NCI-H1930 (cell line): ENCODE results near the gene PTPRG.
"Not testable (repeated sequence)": the region's sequence is repeated elsewhere in the genome, so short reads cannot be mapped to it uniquely, and the experiment has no call there.

Experiments used
- DNase-seq, 2 experiments: peaks; one replicate each; lab custom pipeline; 2025; lab: John Stamatoyannopoulos, UW

Gene PTPRG

DNA sequence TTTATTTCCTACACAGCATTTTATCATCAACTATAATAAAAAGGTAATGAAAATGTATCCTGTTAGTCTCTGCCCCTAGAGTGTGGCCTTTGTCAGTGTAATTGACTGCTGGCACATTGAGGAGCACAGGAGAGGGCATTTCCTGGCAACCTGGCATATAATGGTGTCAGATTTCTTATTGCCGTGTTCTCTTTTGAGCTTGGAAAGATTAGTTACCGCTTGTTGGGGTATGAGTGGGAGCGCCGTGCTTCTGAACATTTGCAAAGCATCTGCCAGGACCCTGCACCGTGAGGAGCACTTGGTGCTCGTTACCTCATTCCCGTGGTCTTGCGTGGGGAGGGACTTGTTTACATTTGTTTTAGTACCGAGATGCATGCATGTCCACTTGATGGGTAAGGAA is 124.4 kb downstream of the PTPRG start:
- DNase-seq, result no peak

DNA sequence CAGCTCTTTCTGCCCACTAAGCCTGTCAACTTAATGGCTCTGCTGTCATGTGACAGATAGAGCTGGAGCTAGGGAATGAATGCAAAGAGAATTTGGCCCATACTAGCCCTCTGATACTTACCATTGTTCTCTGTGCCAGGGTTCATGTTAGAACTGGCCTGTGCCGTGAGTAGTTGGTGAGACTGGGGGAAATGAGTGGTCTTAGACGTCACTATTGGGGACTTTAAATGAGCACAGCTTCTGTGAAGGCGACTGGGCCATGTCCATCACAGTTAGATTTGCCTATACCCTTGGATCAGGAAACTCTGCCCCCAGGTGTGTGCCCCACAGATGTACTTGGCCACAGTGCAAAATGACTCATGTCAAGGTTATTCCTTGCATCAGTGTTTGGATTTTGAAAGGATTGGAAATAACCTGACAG is 124.9 kb downstream of the PTPRG start:
- no peak for DNase-seq

DNA sequence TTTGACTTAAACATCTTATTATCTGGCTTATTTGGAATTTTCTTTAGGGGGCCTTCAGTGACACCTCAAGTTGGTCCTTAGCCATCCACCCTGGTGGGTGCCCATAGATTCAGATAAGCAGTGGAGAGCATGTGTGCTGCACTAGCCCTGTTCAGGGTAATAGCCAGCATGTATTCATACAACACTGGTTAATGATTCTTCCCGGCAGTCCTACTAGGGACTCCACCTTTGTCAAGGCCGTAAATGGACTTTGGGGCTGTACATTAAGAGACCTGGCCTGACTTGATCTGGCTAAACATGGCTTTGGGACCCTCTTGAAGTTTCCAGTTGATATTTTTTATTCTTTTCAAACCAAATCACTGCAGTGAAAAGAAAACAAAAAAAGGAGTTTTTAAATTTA is 125.8 kb downstream of the PTPRG start:
- DNase-seq, result no peak

DNA sequence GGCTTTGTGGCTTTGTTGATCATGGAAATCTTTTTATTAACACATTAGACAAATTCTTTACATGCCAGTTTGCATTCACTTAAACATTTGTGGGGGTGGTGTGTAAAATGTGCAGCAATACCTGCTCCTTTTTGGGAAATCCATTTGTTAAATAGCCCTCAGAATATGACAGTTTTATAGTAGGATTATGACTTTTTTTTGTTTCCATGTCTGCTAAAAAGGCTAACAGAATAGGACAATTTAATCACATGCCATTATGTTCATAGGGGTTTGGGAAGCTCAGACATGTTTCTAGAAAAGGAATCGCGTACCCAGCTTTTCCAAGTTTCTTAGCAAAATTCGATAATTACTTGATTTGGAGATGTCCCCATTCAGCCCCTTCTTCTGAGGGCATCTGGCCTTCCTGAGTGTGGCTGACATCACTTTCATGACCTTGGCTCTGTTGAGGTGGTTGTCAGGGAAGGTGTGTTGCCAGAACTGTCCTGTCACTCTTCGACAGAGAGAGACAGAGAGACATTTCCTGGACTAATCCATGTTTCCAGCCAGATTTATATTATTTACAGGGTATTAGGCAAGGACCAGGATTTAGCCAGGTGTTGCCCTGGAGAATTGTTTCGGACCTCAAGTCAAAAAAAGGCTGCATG is 126.4 kb downstream of the PTPRG start:
- DNase-seq, result no peak

DNA sequence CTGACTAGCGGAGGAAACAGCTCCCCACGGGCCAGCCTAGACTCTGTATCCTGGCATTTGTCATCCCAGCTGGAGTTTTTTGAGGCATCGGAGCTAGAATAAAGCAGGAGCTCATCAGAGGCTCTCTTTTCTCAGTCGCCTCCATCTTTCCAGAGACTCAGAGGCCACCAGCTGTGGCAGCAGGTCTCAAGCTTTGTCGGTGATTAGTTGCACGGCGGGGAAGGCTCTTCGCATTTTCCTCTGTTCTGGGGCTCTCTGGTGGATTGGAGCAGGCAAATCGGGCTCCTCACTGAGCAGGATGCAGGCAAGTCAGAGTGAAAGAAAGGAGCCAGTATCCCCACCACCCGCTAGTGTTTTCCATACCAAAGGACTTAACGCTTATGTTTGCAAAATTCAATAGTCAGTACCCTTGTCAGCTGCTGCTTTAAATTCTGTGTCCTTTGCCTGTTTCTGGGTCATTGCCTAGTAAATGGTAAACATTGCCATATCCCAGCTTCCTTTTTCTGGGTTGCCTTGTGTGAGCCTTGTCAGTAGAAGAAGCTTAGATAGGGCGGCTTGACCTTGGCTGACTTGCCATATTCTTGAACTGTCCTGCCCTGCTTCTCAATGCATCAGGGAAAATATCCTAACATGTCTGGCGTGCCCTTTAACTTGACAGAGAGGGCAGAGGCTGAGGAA is 127.1 kb downstream of the PTPRG start:
- DNase-seq, result no peak

DNA sequence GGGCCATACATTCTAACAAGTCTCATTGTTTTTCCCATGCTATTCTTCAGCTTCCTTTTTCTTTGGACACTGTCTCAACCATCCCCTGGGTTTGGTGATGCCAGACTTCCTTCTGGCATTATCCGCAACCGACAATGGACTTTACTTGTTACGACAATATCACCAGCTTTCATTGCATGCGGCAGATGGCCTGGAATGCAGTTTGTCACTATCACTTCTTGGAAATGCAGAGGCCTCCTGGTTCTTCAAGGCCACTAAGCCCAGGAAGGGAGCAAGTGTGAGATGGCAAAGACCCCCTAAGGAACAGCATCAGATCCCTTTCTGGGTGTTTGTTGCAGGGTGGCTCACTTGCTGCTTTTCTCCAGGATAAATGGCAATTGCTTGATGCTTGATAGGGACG is 128.6 kb downstream of the PTPRG start:
- DNase-seq, result no peak

DNA sequence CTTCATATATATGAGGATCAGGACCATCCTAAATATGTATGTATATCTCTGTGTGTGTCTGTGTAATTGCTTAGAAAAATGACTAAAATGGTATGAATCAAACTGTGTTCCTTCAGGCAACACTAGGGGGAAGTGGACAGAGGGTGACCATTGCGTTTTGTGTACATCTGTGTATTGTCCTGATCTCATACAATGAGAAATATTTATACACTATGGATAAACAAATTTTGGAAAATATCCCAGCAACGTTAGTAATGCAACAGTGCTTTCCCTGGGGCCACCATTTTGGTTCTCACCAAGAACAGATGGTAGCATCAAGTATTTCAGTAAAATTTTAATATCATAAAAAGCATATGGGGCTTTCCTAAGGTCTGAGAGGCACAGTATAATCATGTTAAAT is 130.1 kb downstream of the PTPRG start:
- no peak for DNase-seq

DNA sequence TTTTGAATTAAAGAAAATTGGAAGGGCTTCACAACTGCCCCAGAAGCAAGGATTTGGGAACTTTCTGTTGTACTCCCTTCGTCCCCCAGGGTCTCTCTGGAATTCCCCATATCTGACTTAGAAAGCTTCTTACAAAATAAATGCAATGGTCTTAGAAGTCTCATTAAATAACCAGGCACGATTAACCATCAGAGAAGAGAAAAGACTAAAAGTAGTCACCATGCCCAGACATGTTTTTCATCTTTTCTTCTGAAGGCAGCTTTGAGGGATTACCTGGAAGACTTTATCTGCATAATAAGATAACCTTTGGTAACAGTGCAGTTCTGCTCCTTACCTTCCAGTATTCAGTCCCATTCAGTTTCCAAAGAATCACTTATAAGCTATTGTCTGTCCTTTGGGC is 135.9 kb downstream of the PTPRG start:
- no peak for DNase-seq

DNA sequence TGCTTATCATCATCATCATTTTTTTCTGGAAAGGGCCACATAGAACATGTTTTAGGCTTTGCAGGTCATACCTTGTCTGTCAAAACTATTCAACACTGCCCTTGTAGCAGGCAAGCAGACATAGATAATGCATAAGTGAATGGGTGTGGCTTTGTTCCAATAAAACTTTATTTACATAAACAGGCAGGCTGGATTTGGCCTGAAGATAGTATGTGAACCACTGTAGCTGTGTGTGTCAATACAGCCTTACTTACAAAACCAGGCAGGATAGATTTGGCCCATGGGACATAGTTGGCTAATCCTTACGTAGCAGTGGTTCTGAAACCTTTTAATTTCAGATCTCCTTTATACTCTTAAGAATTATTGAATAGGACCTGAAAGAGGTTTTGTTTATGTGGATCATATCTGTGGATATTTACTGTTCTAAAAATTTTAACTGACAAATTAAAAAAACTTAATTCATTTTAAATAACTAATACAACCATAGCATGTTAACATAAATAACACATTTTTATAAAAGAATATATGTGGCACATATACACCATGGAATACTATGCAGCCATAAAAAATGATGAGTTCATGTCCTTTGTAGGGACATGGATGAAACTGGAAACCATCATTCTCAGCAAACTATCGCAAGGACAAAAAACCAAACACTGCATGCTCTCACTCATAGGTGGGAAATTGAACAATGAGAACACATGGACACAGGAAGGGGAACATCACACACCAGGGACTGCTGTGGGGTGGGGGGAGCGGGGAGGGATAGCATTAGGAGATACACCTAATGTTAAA is 137.1 kb downstream of the PTPRG start:
- DNase-seq, result not testable (repeated sequence)

DNA sequence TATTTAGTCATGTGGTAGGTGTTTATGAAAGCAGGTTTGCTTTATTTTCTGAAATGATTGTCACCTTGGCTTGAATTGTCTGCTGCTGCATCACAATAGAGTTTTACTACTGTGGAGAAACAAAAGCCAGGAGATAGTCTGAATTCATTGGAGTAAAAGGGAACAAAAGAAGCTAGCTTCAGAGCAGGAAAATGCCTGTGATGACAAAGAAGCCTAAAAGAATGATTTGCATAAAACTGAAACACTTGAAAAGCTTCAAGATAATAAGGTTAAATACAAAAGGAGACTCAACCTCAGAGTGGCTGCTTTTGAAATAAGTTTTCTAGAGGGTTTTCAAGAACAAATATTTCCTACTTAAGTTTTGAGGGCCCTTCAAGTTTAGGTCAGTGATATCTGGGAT is 138.3 kb downstream of the PTPRG start:
- DNase-seq, result no peak

DNA sequence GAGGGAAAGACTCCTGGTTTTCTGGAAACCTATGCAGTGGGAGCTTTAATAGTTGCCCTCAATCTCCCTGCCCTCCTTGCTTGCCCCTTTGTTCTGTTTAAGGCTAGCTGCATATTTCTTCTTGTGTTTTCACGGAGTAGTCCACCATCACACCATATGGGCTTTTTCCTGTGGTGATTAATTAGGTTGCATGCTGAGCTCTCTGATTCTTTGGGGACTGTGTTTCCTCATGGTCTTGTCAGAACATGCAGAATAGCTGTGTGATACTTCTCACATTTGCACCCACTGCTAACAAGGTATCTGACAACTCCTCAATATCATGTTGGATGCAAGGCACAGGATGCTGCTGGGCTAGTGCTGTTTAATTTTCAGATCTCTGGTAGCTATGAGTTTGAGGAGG is 139.6 kb downstream of the PTPRG start:
- DNase-seq, result no peak

DNA sequence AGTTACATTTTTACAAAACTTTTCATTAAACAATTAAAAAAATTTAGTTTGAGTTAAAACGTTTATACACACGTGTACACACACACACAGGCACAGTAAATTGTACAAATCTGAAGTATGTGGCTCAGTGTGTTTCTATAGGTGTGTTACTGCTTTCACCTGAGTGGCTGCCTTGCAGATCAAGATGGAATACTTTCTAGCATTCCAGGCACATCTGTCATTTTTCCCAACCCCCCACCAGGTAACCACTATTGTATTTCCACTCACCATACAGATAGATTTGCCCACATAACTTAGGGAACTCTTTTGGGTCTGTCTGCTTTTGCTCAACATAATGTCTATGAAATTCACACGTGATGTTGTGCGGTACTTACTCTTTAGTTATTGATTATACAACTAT is 141.1 kb downstream of the PTPRG start:
- DNase-seq, result no peak

DNA sequence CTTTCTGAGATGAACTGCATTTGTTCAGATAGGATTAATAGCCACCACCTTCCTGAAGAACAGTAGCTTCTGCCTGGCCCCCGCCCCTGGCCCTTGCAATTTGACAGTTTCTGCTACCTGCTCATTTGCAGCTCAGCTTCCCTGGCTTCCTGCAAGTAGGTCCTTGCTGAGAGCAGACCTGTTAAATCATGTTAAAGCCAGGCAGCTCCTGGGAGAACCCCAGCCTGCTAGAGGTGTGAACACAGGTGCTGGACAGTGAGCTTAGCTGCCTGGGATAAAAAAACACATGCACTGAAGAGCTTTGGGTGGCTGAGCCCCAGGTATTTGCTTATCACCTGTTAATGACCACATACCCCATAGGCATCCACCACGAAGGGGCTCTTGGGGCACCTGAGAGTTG is 143.4 kb downstream of the PTPRG start:
- DNase-seq, result no peak

DNA sequence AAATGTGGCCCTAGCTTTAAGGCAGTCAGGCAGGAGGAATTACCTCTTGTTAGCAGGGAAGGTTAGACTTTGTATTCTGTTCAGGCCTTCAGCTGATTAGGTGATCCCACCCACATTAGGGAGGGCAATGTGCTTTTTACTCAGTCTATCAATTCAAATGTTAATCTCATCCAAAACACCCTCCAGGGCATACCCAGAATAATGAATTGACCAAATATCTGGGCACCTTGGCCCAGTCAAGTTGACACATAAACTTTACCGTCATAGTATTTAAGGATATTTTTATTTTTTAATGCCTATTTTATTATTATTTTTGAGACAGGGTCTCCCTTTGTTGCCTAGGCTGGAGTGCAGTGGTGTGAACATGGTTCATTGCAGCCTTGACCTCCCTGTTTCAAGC is 146.1 kb downstream of the PTPRG start:
- DNase-seq, result no peak

DNA sequence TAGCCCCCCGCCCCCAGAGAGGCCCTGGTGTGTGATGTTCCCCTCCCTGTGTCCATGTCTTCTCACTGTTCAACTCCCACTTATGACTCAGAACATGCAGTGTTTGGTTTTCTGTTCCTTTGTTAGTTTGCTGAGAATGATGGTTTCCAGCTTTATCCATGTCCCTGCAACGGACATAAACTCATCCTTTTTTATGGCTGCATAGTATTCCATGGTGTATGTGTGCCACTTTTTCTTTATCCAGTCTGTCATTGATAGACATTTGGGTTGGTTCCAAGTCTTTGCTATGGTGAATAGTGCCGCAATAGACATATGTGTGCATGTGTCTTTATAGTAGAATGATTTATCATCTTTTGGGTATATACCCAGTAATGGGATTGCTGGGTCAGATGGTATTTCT is 149.5 kb downstream of the PTPRG start:
- not testable (repeated sequence) for DNase-seq

DNA sequence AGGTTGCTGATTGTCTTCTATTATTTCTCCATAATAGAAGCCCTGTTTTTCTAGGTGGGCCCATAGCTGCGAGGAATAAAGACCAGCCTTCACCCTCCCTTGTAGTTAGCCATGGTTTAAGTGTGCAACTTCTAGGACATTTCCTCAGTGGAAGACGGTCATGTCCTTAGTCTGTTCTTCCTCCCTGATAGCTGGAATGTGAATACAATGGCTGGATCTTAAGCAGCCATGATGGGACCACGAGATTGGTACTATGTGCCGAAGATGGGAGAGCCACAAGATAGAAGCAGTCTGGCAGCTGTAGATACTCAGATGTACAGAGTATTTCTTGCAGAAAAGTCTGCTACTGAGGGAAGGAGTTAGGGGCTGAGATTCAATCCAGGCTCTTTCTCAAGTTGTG is 152.9 kb downstream of the PTPRG start:
- no peak for DNase-seq

DNA sequence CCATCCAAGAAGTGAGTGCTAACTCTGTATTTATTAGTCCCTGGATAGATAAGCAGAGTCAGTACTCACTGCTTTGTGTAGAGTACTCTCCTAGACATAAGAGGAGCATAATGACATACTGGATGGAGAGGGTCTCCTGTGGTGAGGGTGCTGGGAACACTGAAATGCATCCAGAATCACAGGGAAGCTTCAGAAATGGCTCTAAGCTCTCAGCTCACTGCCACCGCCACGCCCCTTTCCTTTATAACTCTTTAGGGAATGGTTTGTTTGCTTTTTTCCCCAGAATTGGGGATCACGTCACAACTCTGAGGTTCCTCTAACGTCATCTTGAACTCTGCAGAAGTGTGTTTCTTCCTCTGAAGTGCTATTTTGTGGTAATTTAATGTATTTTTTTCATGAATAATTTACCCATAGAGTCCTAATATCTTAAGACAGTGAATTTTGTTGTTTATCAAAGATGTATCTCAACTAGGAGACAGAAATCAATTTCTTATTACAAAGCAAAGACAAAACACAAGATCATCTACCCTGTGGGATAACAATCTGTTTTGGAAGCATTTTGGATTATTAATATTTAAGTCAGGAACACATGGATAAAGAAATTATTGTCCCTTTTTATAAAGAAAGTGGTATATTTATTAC is 154.6 kb downstream of the PTPRG start:
- DNase-seq, result no peak

DNA sequence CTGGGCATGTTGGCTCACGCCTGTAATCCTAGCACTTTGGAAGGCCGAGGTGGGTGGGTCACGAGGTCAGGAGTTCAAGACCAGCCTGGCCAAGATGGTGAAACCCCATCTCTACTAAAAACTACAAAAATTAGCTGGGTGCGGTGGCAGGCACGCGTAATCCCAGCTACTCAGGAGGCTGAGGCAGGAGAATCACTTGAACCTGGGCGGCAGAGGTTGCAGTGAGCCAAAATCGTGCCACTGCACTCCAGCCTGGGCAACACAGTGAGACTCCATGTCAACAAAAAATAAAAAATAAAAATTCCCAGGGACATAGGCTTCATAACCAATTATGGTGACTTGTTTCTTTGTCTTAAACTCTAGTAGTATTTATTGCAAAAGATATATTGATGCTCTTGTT is 155.3 kb downstream of the PTPRG start:
- not testable (repeated sequence) for DNase-seq

DNA sequence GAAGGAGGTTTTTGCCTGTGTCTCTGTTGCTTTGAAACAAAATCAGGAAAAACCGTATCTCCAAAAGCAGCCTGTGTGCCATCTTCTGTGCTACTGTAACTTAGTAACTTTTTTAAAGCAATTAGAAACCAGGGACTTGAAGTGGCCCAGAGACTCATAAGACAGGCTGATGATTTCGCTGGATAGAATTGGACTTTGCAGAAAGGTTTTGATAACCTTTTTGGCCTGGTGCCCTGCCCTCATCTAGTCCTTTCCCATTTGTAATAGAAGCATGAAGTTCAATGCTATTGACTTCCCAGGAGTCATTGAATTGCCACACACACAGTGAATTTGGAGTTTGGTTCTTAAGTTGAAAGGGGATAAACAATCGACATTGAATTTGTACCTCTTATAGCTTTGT is 157.2 kb downstream of the PTPRG start:
- DNase-seq, result no peak

DNA sequence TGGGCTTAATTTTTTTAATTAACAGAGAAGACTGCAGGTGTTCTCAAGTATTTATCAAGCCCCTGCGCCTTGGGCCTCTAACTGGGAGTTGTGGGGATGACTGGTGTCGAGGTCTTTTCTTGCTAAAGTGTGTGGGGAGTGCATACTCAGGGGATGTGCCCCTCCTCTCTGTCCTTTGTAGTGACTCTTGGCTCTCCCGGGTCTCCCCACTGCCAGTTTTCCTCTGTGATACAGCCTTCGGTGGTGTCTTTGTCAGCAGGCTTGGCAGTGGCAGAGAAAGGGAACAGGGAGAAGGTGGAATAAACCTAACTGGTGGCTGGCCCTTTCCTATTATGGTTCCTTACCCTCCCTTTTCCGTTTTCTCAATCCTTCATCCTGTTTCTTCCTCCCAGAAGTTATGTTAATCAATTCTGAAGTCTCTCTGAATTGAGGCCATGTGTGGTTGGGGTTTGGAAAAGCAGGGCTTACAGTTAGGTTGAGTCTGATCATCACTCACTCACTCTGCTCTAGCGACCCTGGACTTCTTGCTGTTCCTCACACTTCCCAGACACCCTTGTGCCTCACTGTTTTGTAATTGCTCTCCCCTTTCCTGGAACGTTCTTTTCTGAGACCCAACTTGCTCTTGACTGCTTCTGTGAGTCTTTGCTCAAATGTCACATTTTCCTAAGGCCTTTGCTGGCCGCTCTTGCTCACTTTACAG is 158.1 kb downstream of the PTPRG start:
- no peak for DNase-seq

DNA sequence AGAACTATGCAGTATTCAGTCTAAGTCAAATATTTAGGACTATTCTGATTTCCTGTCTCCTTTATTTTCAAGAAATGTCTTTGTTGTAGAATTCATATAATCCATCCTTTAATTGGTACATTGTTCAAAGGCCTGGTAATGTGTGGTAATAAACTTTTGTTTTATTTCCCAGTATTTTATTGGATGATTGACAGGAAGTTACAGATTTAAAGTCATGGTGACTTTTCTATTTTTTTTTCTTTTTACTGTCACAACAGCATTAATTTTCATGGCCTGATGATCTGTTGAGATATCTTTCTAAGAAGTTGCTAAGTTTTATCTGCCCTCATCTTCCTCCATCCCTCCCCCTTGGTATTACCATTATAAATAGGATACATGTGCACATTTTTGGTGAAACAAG is 161.7 kb downstream of the PTPRG start:
- no peak for DNase-seq

DNA sequence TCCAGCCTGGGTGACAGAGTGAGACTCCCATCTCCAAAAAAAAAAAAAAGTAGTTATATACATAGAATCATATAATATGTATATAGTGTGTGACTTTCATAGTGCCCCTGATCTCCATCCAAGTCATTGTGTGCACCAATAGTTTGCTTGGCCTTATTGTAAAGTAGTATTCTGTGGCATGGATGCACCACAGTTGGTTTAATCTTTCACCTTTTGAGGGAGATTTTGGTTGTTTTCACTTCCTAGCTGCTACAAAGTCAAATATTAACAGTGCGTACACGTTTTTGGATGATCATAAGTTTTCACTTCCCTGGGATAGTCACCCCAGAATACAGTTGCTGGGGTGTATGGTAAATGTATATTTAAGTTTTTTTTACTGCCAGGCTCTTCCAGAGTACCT is 162.8 kb downstream of the PTPRG start:
- no peak for DNase-seq
